Right kidney (tissue), 1 donor: ENCODE results near the gene DNAJC13.
"Not testable (repeated sequence)": the region's sequence is repeated elsewhere in the genome, so short reads cannot be mapped to it uniquely, and the experiment has no call there.

ENCODE experiments used
- DNase-seq: peaks from one replicate; pipeline ENCODE4 v3.0.0-alpha.2; 2016

DNAJC13 gene

GRCh38 chr3:132545471-132545870, 128.2 kb downstream of the DNAJC13 start:
- DNase-seq: no peak

- no peak for DNase-seq
These were observed 131.9 kb downstream of the DNAJC13 start for GRCh38 chr3:132549169-132549568.

GRCh38 chr3:132549890-132550578, 132.7 kb downstream of the DNAJC13 start:
- DNase-seq: no peak

GRCh38 chr3:132550579-132551305, 133.4 kb downstream of the DNAJC13 start:
- DNase-seq: no peak

GRCh38 chr3:132553826-132554225, 136.5 kb downstream of the DNAJC13 start:
- DNase-seq: no peak

GRCh38 chr3:132554437-132554836, 137.1 kb downstream of the DNAJC13 start:
- DNase-seq: no peak

- DNase-seq: no peak
These were observed 138.2 kb downstream of the DNAJC13 start for GRCh38 chr3:132555306-132556035.

- DNase-seq: not testable (repeated sequence)
These were observed 138.7 kb downstream of the DNAJC13 start for GRCh38 chr3:132556036-132556386.

GRCh38 chr3:132556508-132557159, 139.3 kb downstream of the DNAJC13 start:
- DNase-seq: no peak

GRCh38 chr3:132561003-132561402, 143.7 kb downstream of the DNAJC13 start:
- no peak for DNase-seq

- DNase-seq: no peak
These were observed 146.2 kb downstream of the DNAJC13 start for GRCh38 chr3:132563420-132564069.

- DNase-seq: no peak
These were observed 146.8 kb downstream of the DNAJC13 start for GRCh38 chr3:132564070-132564465.

- no peak for DNase-seq
These were observed 151.1 kb downstream of the DNAJC13 start for GRCh38 chr3:132568422-132568821.

GRCh38 chr3:132569153-132569552, 151.9 kb downstream of the DNAJC13 start:
- no peak for DNase-seq

- no peak for DNase-seq
These were observed 152.3 kb downstream of the DNAJC13 start for GRCh38 chr3:132569580-132569979.

GRCh38 chr3:132570016-132570415, 152.7 kb downstream of the DNAJC13 start:
- DNase-seq: no peak

- no peak for DNase-seq
These were observed 156.5 kb downstream of the DNAJC13 start for GRCh38 chr3:132573797-132574211.

- no peak for DNase-seq
These were observed 170.1 kb downstream of the DNAJC13 start for GRCh38 chr3:132587401-132587800.
